Astrocyte (in vitro differentiated cells and primary cell): ENCODE measurements around the gene NSUN7. TPM values are rescaled to one million over a fixed set of nuclear protein-coding genes. Genes with fewer than 3 reads are reported as not detected.

ENCODE experiments used
- DNase-seq: peaks from one replicate; pipeline ENCODE4 v3.0.0-alpha.2; 2010; ENCODE audit warnings: low read depth
- FAIRE-seq: peaks from 2 replicates; lab custom pipeline; 2011; peaks lifted over from hg19 to GRCh38; lab: Jason Lieb, UNC
- H2AFZ ChIP-seq: 2 replicates; pipeline ENCODE4 v1.6.0; 2012; ENCODE audit warnings: low read depth, low read length, inconsistent platforms
- H3K27ac ChIP-seq: 2 replicates; pipeline ENCODE4 v1.5.1; 2011; ENCODE audit warnings: low read depth, low read length, inconsistent platforms
- H3K27me3 ChIP-seq: 2 replicates; pipeline ENCODE4 v1.6.0; 2011; ENCODE audit warnings: low read length, inconsistent platforms; ENCODE audit not compliant: insufficient read depth
- H3K36me3 ChIP-seq: 2 replicates; pipeline ENCODE4 v1.5.1; 2011; ENCODE audit warnings: low read length, inconsistent platforms; ENCODE audit not compliant: insufficient read depth
- H3K4me1 ChIP-seq: 2 replicates; pipeline ENCODE4 v1.5.1; 2011; ENCODE audit warnings: low read length, inconsistent platforms; ENCODE audit not compliant: insufficient read depth
- H3K4me2 ChIP-seq: 2 replicates; pipeline ENCODE4 v1.6.0; 2012; ENCODE audit warnings: low read length, inconsistent platforms
- H3K4me3 ChIP-seq: 2 replicates; pipeline ENCODE4 v1.5.1; 2011; ENCODE audit warnings: low read depth, mild to moderate bottlenecking, low read length, inconsistent platforms; ENCODE audit not compliant: insufficient read depth
- H3K79me2 ChIP-seq: 2 replicates; pipeline ENCODE4 v1.6.0; 2012; ENCODE audit warnings: mild to moderate bottlenecking, low read length, inconsistent platforms; ENCODE audit not compliant: insufficient read depth
- H3K9ac ChIP-seq: 2 replicates; pipeline ENCODE4 v1.6.0; 2012; ENCODE audit warnings: mild to moderate bottlenecking, low read length, inconsistent platforms
- H3K9me3 ChIP-seq: 2 replicates; pipeline ENCODE4 v1.5.1; 2012; ENCODE audit warnings: low read depth, mild to moderate bottlenecking, low read length, inconsistent platforms; ENCODE audit not compliant: insufficient read depth
- H4K20me1 ChIP-seq: 2 replicates; pipeline ENCODE4 v1.6.0; 2012; ENCODE audit warnings: low read length, inconsistent platforms; ENCODE audit not compliant: insufficient read depth
- H3K27ac Mint-ChIP-seq: one replicate; pipeline ENCODE4 v1.8.0; 2021; ENCODE audit warnings: mild to moderate bottlenecking, mixed read lengths; ENCODE audit not compliant: unreplicated experiment
- H3K27me3 Mint-ChIP-seq: one replicate; pipeline ENCODE4 v1.8.0; 2021; ENCODE audit warnings: low read depth, mixed read lengths; ENCODE audit not compliant: unreplicated experiment
- H3K36me3 Mint-ChIP-seq: one replicate; pipeline ENCODE4 v1.8.0; 2021; ENCODE audit warnings: low read depth, mixed read lengths; ENCODE audit not compliant: unreplicated experiment
- H3K4me1 Mint-ChIP-seq: one replicate; pipeline ENCODE4 v1.8.0; 2021; ENCODE audit warnings: low read depth, mixed read lengths; ENCODE audit not compliant: unreplicated experiment
- H3K4me3 Mint-ChIP-seq: one replicate; pipeline ENCODE4 v1.8.0; 2021; ENCODE audit warnings: mild to moderate bottlenecking, moderate library complexity, mixed read lengths; ENCODE audit not compliant: unreplicated experiment
- H3K9me3 Mint-ChIP-seq: one replicate; pipeline ENCODE4 v1.8.0; 2021; ENCODE audit warnings: mild to moderate bottlenecking, mixed read lengths; ENCODE audit not compliant: unreplicated experiment
- CTCF ChIP-seq: IDR thresholded peaks from 2 replicates; pipeline ENCODE4 v1.5.1; 2011; ENCODE audit warnings: low read depth, mild to moderate bottlenecking, inconsistent platforms, low read length, moderate library complexity; ENCODE audit not compliant: insufficient read depth
- EZH2 ChIP-seq: IDR thresholded peaks from 2 replicates; pipeline ENCODE4 v1.6.1; 2012; ENCODE audit warnings: mild to moderate bottlenecking, low read length, inconsistent platforms; ENCODE audit not compliant: insufficient read depth
- total RNA-seq: library from RNA; stranded (reverse); gene quantifications from 2 replicates; pipeline ENCODE4 v1.2.1, GENCODE V29; 2021

NSUN7 gene
- total RNA-seq, 1 donor from 2014 or later = 2.5 TPM

GRCh38 chr4:40848940-40849339 lies 99.2 kb downstream of the NSUN7 start:
- Mint-ChIP-seq H3K36me3 (peaks cover 27% of the 10 kb centered on the region), H3K9me3 (peaks cover 2% of the 10 kb centered on the region), H3K27me3 (no peaks in the 10 kb centered on the region), H3K27ac (peak overlapping the region; percentile 53), H3K4me3 (peak overlapping the region; percentile 64), H3K4me1 (peaks cover 8% of the 10 kb centered on the region)
- H3K4me3 ChIP-seq = no peak overlapping the region
- H3K4me2 ChIP-seq = peak overlapping the region; percentile 50
- FAIRE-seq (no peak), DNase-seq (no peak)
- no peak overlapping the region for H3K27ac ChIP-seq
- H3K36me3 ChIP-seq = no peaks in the 10 kb centered on the region
- no peak overlapping the region for H2AFZ ChIP-seq
- no peak for TF ChIP-seq CTCF
- TF ChIP-seq EZH2 = no peak
- peaks cover 8% of the 10 kb centered on the region for H3K4me1 ChIP-seq
- no peaks in the 10 kb centered on the region for H3K9me3 ChIP-seq
- H3K27me3 ChIP-seq = no peaks in the 10 kb centered on the region
- H3K9ac ChIP-seq = no peak overlapping the region
- no peaks in the 10 kb centered on the region for H3K79me2 ChIP-seq
- peaks cover 35% of the 10 kb centered on the region for H4K20me1 ChIP-seq

- DNase-seq = no peak
- Mint-ChIP-seq H3K36me3 (peaks cover 32% of the 10 kb centered on the region), H3K27ac (no peak overlapping the region), H3K9me3 (peaks cover 2% of the 10 kb centered on the region), H3K27me3 (no peaks in the 10 kb centered on the region), H3K4me3 (no peak overlapping the region), H3K4me1 (peaks cover 8% of the 10 kb centered on the region)
- Histone ChIP-seq H3K4me1 (peaks cover 8% of the 10 kb centered on the region), H3K27ac (no peak overlapping the region), H3K9me3 (no peaks in the 10 kb centered on the region), H4K20me1 (peaks cover 32% of the 10 kb centered on the region), H2AFZ (no peak overlapping the region), H3K4me2 (no peak overlapping the region), H3K79me2 (no peaks in the 10 kb centered on the region), H3K36me3 (no peaks in the 10 kb centered on the region), H3K9ac (no peak overlapping the region), H3K27me3 (no peaks in the 10 kb centered on the region), H3K4me3 (no peak overlapping the region)
- TF ChIP-seq EZH2 (no peak), CTCF (no peak)
- no peak for FAIRE-seq
These were observed 100.7 kb downstream of the NSUN7 start for GRCh38 chr4:40850496-40850895.

GRCh38 chr4:40856277-40856839 lies 106.6 kb downstream of the NSUN7 start:
- Histone ChIP-seq H4K20me1 (peaks cover 36% of the 10 kb centered on the region), H3K4me2 (peak overlapping the region; percentile 95), H3K4me1 (peaks cover 5% of the 10 kb centered on the region), H3K79me2 (no peaks in the 10 kb centered on the region), H3K36me3 (no peaks in the 10 kb centered on the region), H3K9me3 (no peaks in the 10 kb centered on the region), H3K9ac (peak overlapping the region; percentile 56), H3K4me3 (peak overlapping the region; percentile 58), H3K27me3 (no peaks in the 10 kb centered on the region), H3K27ac (no peak overlapping the region), H2AFZ (peak overlapping the region; percentile 64)
- no peak for DNase-seq
- peaks cover 2% of the 10 kb centered on the region for H3K4me1 Mint-ChIP-seq
- no peak overlapping the region for H3K27ac Mint-ChIP-seq
- peaks cover 33% of the 10 kb centered on the region for H3K36me3 Mint-ChIP-seq
- no peaks in the 10 kb centered on the region for H3K27me3 Mint-ChIP-seq
- no peak for FAIRE-seq
- no peak overlapping the region for H3K4me3 Mint-ChIP-seq
- H3K9me3 Mint-ChIP-seq = peaks cover 2% of the 10 kb centered on the region
- TF ChIP-seq CTCF (no peak), EZH2 (no peak)
